HFF-Myc (cell line): Measurements from ENCODE around the gene SHC1.

Experiments
- DNase-seq: peaks from one replicate; pipeline ENCODE4 v3.0.0-alpha.2; 2011; ENCODE audit warnings: low read depth; ENCODE audit errors: extremely low read depth
- H3K4me3 ChIP-seq: replicated peaks from 2 replicates; pipeline ENCODE4 v1.5.1; 2011; ENCODE audit warnings: low read depth, mild to moderate bottlenecking, control low read depth, low read length
- TF ChIP-seq, protein P1 (sequence below): IDR thresholded peaks from 2 replicates; pipeline ENCODE4 v1.5.1; 2012; ENCODE audit warnings: mild to moderate bottlenecking, low read depth, low read length, control low read depth; ENCODE audit errors: missing control alignments

The SHC1 gene

DNA sequence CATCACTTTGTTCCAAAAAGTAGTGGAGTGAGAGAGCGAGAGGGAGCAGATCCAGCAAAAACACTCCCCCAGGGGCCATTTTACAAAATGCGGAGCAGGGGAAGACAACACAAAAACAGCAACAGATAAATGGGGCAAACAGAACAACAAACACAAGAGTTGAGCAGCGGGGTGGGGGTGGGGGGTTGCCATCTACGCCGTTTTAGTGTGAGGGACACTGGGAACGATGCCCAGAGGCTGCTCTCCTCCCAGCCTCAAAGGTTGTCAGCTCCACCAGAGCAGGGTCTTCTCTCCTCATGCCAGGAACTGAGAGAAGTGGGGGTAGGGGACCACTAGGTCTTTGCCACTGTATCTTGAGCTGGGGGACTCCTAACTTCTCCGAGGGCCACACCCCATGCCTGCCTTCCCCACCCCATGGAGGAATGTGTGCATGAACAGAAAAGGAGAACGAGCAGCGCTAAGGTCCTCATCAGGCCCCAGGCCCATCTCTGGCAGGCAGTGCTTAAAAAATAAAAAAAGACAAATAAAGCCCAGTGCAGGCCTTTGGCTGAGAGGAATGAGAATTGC is 13.4 kb downstream of the SHC1 start:
- DNase-seq: no peak
- H3K4me3 ChIP-seq: no peak overlapping the region
- TF ChIP-seq, protein P1, sequence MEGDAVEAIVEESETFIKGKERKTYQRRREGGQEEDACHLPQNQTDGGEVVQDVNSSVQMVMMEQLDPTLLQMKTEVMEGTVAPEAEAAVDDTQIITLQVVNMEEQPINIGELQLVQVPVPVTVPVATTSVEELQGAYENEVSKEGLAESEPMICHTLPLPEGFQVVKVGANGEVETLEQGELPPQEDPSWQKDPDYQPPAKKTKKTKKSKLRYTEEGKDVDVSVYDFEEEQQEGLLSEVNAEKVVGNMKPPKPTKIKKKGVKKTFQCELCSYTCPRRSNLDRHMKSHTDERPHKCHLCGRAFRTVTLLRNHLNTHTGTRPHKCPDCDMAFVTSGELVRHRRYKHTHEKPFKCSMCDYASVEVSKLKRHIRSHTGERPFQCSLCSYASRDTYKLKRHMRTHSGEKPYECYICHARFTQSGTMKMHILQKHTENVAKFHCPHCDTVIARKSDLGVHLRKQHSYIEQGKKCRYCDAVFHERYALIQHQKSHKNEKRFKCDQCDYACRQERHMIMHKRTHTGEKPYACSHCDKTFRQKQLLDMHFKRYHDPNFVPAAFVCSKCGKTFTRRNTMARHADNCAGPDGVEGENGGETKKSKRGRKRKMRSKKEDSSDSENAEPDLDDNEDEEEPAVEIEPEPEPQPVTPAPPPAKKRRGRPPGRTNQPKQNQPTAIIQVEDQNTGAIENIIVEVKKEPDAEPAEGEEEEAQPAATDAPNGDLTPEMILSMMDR: no peak

DNA sequence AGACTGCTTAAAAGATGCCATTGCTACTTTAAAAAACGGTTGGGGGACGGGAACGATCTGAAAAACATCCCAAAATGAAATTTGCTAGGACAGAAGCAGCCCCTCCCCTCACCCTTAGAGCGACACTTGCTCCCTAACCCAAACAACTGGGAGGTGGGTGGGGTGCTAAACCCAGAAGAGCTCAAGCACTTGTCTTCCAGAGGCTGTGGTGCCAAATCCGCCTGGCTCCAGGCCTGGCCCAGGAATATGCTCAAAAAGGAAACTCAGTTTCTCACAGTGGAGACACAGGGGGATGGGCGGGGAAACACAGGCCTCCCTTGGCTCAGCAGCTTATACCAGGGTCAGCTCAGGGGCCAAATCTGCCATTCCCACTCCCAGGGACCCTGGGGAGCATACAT is 14.0 kb downstream of the SHC1 start:
- DNase-seq: no peak
- H3K4me3 ChIP-seq: peak overlapping the region; percentile 54
- TF ChIP-seq, protein P1: no peak

DNA sequence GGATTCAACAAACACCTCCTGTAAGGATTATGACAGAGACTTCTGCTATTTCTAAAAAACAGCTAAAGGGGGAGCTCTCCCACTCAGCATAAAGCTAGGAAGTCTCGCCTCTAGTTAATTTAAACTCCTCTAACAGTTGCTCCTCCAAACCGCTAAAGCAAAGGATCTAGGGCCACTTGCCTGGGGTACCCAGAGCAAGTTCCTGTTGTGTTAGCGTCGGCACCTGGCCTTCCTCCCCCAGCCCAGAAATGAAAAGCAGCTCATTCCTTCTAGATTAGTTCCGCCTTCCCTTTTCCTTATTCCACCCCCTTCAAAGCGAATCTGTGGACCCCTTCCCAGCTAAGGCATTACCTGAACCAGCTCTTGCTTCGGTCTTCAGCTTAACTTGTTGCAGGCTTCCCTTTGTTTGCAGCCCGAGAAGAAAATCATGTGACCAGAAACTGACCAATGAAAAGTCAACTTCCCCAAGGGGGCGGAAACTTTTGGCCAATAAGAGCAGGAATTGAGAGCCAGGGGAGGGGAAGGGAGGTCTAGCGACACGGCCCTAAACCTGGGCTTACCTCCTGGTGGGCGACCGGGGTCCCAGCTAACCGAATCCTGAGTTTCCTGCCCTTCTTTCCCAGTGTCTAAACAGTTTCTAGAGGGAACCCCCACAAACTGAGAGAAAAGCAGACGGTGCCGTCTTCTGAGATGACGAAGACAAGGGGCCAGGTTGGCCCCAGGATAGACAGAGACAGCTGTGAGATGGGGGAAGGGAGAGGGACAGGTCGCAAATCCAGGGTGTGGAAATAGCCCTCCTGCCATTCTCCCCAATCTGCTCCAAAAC is 14.6 kb downstream of the SHC1 start, which contains the start of gene PBXIP1:
Gene PBXIP1 (minus strand): TSS at position 382 of the 826 bp plus-strand sequence. CDS start 2,378 bp downstream, outside the sequence.
- H3K4me3 ChIP-seq: peak within 1 kb of the TSS; percentile 54
- DNase-seq: peak; percentile 83
- TF ChIP-seq, protein P1: peak; percentile 27

DNA sequence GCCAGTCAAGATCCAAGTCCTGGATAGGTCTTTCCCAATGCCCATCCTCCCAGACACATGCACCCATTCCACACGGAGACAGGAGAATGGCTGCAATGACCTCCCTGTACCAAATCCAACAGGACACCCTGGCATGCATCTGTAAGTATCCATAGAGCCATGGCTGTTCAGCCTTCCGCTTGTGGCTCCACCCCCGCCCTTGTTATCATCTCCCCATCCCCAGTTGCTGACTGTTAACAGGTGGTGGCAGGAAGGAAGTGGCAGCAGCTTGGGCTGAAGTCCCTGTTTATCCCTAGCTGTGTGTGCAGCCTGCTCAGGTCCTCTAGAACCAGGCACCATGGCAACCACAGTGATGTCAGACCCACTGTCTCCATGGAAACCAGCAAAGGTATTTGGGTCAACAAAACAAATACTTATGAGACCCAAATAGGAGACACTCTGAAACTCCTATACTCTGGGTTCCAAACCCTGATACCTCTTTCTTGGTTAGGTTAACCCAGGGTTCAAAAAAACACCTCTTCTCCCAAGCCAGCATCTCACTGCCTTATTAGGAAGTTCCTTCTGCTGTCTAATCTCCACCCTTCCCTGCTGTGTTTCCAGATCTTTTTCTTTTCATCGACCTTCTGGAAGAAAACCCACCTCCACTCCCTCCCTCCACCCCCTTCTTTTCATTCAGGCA is 15.4 kb downstream of the SHC1 start:
- TF ChIP-seq, protein P1: no peak
- H3K4me3 ChIP-seq: peak overlapping the region; percentile 54
- DNase-seq: no peak

DNA sequence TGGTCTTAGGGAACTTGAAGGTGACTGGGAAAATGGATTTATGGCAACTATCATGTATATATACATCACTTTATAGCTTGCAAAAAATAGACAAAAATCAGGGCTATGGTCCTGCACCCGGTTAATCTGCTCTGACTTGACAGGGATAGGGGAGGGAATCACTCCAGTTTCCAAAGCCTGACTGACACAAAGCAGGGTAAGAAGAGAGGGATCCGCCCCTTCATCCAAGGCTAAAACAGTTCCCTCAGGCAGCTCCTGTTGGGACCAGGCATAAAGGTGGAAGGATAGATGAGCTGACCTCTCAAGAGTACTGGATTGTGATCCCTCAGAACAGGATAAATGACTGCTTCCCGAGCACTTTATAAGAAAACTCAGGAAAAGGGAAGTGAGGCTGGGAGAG is 16.0 kb downstream of the SHC1 start:
- TF ChIP-seq, protein P1: no peak
- no peak for DNase-seq
- no peak overlapping the region; the same call in 1 of the 2 replicates for H3K4me3 ChIP-seq

DNA sequence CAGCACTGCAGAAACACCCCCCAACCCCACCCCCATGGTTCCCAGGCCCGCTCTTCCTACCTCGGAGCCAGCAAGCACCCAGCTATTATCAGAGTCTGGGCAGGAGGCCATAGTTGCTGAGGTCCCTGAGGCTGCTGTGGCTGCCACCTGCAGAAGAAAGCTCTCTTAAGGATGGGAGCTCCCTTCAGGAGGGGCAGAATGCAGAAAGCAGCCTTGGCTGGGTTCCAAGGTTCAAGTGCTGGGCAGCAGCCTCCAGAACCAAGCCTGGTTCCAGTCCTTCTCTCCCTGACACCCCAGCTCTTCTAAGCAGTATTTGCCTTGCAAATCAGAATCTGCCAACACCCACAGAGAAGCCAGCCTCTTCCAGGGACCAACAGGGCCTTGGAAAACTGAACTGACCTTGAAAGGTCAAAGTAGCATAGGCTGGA is 16.9 kb downstream of the SHC1 start:
- DNase-seq: no peak
- TF ChIP-seq, protein P1: no peak
- H3K4me3 ChIP-seq: no peak overlapping the region
